GM23338 (cell line): ENCODE measurements around the gene WWC1.

ENCODE experiments used
- CREB1 ChIP-seq: fragments of 250-450 bp; sonication (Bioruptor Pico); IDR thresholded peaks from 2 replicates; pipeline ENCODE4 v1.5.0; 2020; ENCODE audit warnings: low read depth, mild to moderate bottlenecking, moderate library complexity
- CTCF ChIP-seq, 2 experiments: fragments of 200-600 bp in 1 of 2; sonication (generic) in 1 of 2; conservative IDR thresholded peaks; 2 replicates each; pipeline versions ENCODE4 v1.5.1 to v1.6.1; 2016 to 2017; ENCODE audit warnings: antibody characterized with exemption in 2 of 2, low read depth in 2 of 2, mild to moderate bottlenecking in 2 of 2, moderate library complexity in 1 of 2
- ETS1 ChIP-seq: IDR thresholded peaks from 2 replicates; pipeline ENCODE4 v1.6.1; 2016; ENCODE audit warnings: antibody characterized with exemption
- EZH2 ChIP-seq: fragments of 200-600 bp; sonication (generic); IDR thresholded peaks from one replicate; pipeline ENCODE4 v1.8.0; 2017; ENCODE audit warnings: antibody characterized with exemption, mild to moderate bottlenecking, low read depth; ENCODE audit not compliant: unreplicated experiment
- EZH2phosphoT487 ChIP-seq: fragments of 200-600 bp; sonication (generic); IDR thresholded peaks from one replicate; pipeline ENCODE4 v1.8.1; 2018; ENCODE audit warnings: antibody characterized with exemption; ENCODE audit not compliant: unreplicated experiment
- JUNB ChIP-seq: IDR thresholded peaks from one replicate; pipeline ENCODE4 v1.6.1; 2016; ENCODE audit warnings: antibody characterized with exemption; ENCODE audit not compliant: unreplicated experiment
- POLR2AphosphoS5 ChIP-seq: IDR thresholded peaks from 2 replicates; pipeline ENCODE4 v1.6.1; 2016; ENCODE audit warnings: antibody characterized with exemption, low read depth
- REST ChIP-seq: IDR thresholded peaks from one replicate; pipeline ENCODE4 v1.6.1; 2018; ENCODE audit warnings: antibody characterized with exemption; ENCODE audit not compliant: unreplicated experiment
- ZNF114 ChIP-seq: fragments of 250-450 bp; sonication (Bioruptor Pico); IDR thresholded peaks from 2 replicates; pipeline ENCODE4 v1.5.0; 2020; ENCODE audit warnings: mild to moderate bottlenecking, moderate library complexity

GRCh38 chr5:168315416-168316138, 24.1 kb downstream of the WWC1 start:
- TF ChIP-seq EZH2phosphoT487 (no peak), CTCF (conservative IDR thresholded peaks at IDR 0.05; ENCODE audit: low read depth in 2 of 2) (no peak), POLR2AphosphoS5 (no peak), JUNB (no peak), EZH2 (no peak), ETS1 (no peak), REST (no peak), CREB1 (no peak), ZNF114 (CRISPR knock-in tag) (no peak)
